ENCODE results near the gene MPP2. TPM values are rescaled to one million over a fixed set of nuclear protein-coding genes. Genes with fewer than 3 reads are reported as not detected.
A peak's percentile ranks its signal among the peaks of the same experiment; 100 is the strongest.
"Not testable (repeated sequence)": the region's sequence is repeated elsewhere in the genome, so short reads cannot be mapped to it uniquely, and the experiment has no call there.

MPP2 gene
- total RNA-seq, 4 donors from 2014 or later: 2.0 to 20.9 (median 13.3) TPM

DNA sequence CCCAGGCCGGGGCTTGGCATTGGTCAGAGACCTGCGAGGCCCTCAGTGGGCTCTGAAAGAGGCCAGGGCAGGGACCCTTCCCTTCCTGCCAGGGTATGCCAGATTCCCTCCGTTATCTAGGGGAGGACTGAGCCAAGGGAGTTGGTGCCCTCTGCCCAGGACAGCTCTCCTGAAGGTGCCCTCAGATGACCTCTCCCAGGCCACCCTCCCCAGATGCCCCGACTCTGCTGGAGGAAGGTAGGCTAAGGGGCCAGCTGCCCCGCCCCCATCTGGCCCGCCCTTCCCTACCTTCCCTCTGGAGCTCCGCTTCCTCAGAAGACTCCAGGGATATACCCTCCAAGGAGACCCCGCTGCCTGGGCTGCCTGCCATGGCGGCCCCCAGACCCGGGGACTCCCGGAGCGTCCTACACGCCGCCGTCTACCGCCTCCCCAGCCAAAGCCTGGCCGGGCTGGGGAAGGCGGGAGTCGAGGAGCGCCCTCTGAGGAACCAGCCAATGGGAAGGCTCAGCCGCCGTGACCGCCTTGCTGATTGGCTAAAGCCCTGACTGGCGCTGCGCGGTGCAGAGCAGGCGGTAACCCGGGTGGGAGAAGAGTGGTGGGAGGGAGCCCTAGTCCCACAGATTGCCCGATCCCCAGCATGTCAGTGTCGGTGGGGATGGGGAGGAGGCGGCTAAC, 7.0 kb downstream of the MPP2 start:
- H3K27ac ChIP-seq: no peak overlapping the region

DNA sequence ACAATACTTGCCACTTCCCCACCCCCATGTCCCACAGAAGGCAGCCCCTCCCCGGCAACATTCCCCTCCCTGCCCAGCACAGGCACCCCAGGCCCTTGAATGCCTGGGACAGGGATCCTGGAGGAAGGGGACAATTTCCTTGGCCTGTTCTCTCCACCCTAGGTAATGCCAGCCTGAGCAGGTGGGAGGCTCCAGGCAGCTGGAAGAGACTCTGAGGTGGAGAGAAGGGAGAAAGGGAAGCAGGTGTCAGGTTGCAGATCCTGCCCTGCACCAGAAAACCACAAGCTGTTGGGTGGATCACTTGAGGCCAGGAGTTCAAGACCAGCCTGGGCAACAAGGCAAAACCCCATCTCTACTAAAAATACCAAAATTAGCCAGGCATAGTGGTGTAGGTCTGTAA, 8.9 kb downstream of the MPP2 start:
- H3K27me3 ChIP-seq: no peaks in the 10 kb centered on the region
- intact Hi-C loops (cut with DNase I; ENCODE audit: low total_unique reads): no loop called here
- H3K27ac ChIP-seq: no peak overlapping the region
- no peak overlapping the region for H3K4me3 ChIP-seq
- H3K9me3 ChIP-seq: no peaks in the 10 kb centered on the region
- no peak for DNase-seq
- H3K36me3 ChIP-seq: no peaks in the 10 kb centered on the region
- H3K4me1 ChIP-seq: no peaks in the 10 kb centered on the region
- TF ChIP-seq, protein P1, sequence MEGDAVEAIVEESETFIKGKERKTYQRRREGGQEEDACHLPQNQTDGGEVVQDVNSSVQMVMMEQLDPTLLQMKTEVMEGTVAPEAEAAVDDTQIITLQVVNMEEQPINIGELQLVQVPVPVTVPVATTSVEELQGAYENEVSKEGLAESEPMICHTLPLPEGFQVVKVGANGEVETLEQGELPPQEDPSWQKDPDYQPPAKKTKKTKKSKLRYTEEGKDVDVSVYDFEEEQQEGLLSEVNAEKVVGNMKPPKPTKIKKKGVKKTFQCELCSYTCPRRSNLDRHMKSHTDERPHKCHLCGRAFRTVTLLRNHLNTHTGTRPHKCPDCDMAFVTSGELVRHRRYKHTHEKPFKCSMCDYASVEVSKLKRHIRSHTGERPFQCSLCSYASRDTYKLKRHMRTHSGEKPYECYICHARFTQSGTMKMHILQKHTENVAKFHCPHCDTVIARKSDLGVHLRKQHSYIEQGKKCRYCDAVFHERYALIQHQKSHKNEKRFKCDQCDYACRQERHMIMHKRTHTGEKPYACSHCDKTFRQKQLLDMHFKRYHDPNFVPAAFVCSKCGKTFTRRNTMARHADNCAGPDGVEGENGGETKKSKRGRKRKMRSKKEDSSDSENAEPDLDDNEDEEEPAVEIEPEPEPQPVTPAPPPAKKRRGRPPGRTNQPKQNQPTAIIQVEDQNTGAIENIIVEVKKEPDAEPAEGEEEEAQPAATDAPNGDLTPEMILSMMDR (IDR thresholded peaks at IDR 0.05): no peak
- no peak for TF ChIP-seq POLR2A (IDR thresholded peaks at IDR 0.05)

More for the DNA sequence above, 7.0 kb downstream of the MPP2 start:
- H3K9me3 ChIP-seq: no peaks in the 10 kb centered on the region
- peak overlapping the region; percentile 16 to 37 for H3K4me3 ChIP-seq
- TF ChIP-seq POLR2A (IDR thresholded peaks at IDR 0.05): no peak
- TF ChIP-seq, protein P1 (IDR thresholded peaks at IDR 0.05): peak in 1 of 4 experiments; percentile 10
- H3K36me3 ChIP-seq: no peaks in the 10 kb centered on the region
- no peaks in the 10 kb centered on the region for H3K27me3 ChIP-seq
- peaks cover 0 to under 1% of the 10 kb centered on the region in 2 donors for H3K4me1 ChIP-seq
- intact Hi-C loops (cut with DNase I; ENCODE audit: low total_unique reads): no loop called here
- peak; percentile 83 to 84 for DNase-seq

DNA sequence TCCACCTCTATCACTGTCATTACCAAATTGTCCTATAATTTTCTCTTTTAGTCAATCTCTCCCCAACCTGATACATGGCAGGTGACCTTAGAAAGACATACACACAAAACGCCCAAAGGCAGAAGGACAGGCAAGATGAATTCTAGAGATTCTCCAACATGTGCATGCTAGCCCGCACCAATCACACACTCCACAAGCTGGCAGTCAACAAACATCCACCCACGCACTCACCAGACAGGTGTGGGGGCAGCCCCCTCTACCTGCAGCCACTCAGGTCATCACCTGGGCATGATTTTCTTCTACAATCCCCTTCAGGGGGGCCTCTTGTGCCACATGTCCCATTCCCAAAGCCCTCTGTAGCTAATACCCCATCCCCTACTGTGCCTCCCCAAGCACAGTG, 9.5 kb downstream of the MPP2 start:
- Histone ChIP-seq H3K4me1 (no peaks in the 10 kb centered on the region), H3K27me3 (no peaks in the 10 kb centered on the region), H3K27ac (no peak overlapping the region), H3K4me3 (no peak overlapping the region), H3K9me3 (no peaks in the 10 kb centered on the region), H3K36me3 (no peaks in the 10 kb centered on the region)
- no peak for DNase-seq
- no peak for TF ChIP-seq POLR2A (IDR thresholded peaks at IDR 0.05)
- TF ChIP-seq, protein P1 (IDR thresholded peaks at IDR 0.05): no peak
- intact Hi-C loops (cut with DNase I; ENCODE audit: low total_unique reads): no loop called here

DNA sequence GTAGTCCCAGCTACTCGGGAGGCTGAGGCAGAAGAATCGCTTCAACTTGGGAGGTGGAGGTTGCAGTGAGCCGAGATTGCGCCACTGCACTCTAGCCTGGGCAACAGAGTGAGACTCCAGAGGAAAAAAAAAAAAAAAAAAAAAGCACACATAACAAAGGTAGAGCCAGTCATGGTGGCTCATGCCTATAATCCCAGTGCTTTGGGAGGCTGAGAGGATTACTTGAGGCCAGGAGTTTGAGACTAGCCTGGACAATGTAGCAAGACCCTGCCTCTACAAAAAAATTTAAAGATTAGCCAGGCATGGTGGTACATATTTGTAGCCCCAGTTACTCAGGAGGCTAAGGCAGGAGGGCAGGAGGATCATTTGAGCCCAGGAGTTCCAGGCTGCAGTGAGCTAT, 12.8 kb downstream of the MPP2 start:
- H3K4me3 ChIP-seq; H3K27ac ChIP-seq; DNase-seq; H3K9me3 ChIP-seq; H3K36me3 ChIP-seq; H3K27me3 ChIP-seq; H3K4me1 ChIP-seq; intact Hi-C loops (cut with DNase I; ENCODE audit: low total_unique reads): not testable (repeated sequence)

DNA sequence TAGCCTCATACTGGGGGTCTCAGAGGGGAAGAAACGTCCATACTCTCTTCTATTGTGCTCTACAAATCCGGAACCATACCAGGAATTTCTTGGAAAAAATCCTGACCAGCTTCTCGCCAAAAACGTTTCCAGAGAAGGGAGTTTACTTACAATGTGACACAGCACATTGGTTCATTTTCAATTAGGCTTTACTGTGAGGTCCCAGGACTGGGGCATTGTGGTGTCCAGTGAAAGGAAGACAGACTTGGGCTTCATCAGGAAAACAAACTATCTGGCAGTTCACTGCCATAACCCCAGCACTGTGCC, 14.7 kb downstream of the MPP2 start:
- no peak overlapping the region for H3K27ac ChIP-seq
- no peaks in the 10 kb centered on the region for H3K27me3 ChIP-seq
- TF ChIP-seq, protein P1 (IDR thresholded peaks at IDR 0.05): no peak
- no peak for TF ChIP-seq POLR2A (IDR thresholded peaks at IDR 0.05)
- intact Hi-C loops (cut with DNase I; ENCODE audit: low total_unique reads): no loop called here
- no peaks in the 10 kb centered on the region for H3K9me3 ChIP-seq
- H3K4me1 ChIP-seq: no peaks in the 10 kb centered on the region
- no peaks in the 10 kb centered on the region for H3K36me3 ChIP-seq
- no peak overlapping the region for H3K4me3 ChIP-seq
- no peak for DNase-seq
